NCI-H1105 treated with DMSO at 0.1 percent for 48 hours (cell line): ENCODE results near the gene OR6C68.
"Not testable (repeated sequence)": the region's sequence is repeated elsewhere in the genome, so short reads cannot be mapped to it uniquely, and the experiment has no call there.

Source experiments
- DNase-seq: peaks from one replicate; lab custom pipeline; 2025; lab: John Stamatoyannopoulos, UW

OR6C68 gene

GRCh38 chr12:55492078-55492477 lies at the start of gene OR6C68:
Gene OR6C68, plus strand, starts transcription at chr12:55492378. Its CDS starts 0 bp downstream, at chr12:55492378.
- no peak for DNase-seq

- no peak for DNase-seq
Measured at GRCh38 chr12:55443776-55444175, 48.4 kb upstream of the OR6C68 start, which contains the start of gene OR6C2. Gene OR6C2, plus strand, starts transcription at chr12:55444076. Its CDS starts 8,138 bp downstream, at chr12:55452214.

- DNase-seq, result no peak
Measured at GRCh38 chr12:55445357-55445756, 46.8 kb upstream of the OR6C68 start.

DNA sequence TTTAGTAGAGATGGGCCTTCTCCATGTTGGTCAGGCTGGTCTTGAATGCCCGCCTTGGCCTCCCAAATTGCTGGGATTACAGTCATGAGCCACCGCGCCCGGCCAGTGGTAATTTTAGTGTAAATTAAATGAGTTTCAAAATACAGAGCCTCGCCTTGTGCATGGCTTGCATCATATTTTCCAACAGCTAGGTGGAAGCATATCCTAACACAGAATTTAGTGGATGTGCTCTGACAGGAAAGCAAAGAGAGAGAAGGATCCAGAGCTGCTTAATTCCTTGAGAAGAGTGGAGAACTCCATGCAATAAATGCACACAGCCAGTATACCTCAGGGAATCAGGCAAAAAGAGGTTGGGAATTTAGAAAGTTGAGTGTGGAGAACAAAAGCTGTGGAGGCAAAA lies 45.9 kb upstream of the OR6C68 start:
- no peak for DNase-seq

DNA sequence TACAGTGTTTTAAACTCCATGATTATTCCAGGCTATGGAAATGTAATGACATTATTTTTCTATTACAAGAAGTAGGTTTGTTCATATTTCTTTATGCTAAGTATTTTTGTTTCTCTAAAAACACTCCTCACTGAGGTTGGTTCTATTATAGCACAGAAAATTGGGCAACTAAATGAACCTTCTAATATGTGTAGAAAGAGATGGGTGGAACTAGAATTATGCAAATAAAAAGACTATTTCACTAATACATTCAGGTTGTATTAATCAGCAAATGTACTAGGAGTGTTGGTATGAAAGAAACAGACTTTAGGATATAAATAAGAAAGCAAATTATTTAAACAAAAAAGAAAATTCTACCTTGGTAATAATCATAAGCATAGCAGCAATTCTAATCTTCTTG lies 43.4 kb upstream of the OR6C68 start:
- no peak for DNase-seq

DNA sequence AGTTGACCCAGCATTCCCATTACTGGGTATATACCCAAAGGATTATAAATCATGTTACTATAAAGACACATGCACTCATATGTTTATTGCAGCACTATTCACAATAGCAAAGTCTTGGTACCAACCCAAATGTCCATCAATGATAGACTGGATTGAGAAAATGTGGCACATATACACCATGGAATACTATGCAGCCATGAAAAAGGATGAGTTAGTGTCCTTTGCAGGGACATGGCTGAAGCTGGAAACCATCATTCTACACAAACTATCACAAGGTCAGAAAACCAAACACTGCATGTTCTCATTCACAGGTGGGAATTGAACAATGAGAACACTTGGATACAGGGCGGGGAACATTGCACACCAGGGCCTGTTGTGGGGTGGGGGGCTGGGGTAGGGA lies 27.3 kb upstream of the OR6C68 start:
- not testable (repeated sequence) for DNase-seq

DNA sequence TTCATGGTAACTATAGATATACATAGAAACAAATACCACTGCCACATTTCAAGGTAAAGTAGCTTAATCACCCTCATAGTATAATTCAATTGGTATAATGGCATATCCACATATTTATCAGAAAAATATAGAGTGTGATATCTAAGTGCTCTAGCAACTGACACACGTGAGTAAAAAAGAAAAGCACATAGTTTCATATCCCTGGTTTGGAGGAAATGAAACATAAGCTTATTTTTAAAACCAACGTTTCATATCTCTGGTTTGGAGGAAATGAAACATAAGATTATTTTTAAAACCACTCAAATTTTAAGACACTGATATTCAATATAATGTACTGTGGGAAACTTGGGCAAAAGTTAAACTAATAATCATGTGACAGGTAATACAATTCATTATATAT lies 24.3 kb upstream of the OR6C68 start:
- DNase-seq, result no peak

GRCh38 chr12:55469291-55469690 lies 22.9 kb upstream of the OR6C68 start:
- no peak for DNase-seq

DNA sequence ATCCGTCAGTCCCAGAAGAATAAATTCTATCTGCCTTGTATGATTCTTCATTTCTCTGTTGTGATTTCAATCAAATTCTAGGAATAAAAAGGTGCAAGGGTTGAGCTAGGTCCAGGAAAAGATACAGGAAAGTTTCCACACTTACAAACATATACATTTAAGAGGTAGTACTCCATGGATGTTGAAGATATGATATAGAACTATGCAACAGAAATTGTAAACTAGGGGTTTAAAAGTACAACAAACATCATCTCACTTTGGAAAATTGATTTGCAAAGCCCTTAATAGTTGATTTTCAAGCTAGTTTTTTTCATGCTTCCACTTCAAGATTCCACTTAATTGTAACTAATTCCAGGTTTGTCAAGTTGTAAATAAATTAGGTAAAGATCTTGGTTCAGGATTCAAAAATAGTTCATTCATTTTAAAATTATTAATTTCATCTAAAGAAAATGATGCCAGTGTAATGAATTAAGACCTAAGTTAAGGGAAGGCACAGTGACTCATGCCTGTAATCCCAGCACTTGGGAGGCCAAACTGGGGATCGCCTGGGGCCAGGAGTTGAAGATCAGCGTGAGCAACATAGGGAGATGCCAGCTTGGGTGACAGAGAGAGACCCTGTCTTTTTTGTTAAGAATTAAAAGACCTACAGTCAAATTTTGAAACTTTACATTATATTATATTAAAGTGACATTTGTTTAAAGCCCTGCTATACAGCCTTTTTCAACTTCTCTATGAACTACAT lies 21.9 kb upstream of the OR6C68 start, which contains the start of gene OR6C70:
Gene OR6C70 (minus strand): TSS at position 51 of the 742 bp plus-strand sequence. CDS start 0 bp downstream, at position 51.
- no peak for DNase-seq

DNA sequence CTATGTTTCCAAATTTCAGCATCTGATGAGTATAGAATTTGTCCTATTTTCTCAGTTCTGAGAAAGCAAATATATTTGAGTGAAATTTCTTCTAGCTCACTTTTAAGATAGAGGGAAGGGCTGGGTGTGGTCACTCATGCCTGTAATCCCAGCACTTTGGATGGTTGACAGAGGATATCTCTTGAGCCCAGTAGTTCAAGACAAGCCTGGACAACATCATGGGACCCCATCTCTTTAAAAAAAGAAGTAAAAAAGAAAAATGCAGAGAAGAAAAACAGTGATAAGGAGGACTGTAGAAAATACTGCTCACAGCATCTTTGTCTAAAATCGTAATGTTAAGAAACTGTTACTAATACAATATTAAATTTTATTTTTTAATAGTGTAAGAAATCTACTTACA lies 19.9 kb upstream of the OR6C68 start:
- no peak for DNase-seq

DNA sequence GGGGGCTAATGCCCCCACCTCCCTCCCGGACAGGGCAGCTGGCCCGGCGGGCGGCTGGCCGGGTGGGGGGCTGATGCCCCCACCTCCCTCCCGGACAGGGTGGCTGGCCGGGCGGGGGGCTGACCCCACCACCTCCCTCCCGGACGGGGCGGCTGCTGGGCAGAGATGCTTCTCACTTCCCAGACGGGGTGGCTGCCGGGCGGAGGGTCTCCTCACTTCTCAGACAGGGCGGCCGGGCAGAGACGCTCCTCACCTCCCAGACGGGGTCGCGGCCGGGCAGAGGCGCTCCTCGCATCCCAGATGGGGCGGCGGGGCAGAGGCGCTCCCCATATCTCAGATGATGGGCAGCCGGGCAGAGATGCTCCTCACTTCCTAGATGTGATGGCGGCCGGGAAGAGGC lies 13.0 kb upstream of the OR6C68 start:
- not testable (repeated sequence) for DNase-seq

GRCh38 chr12:55484284-55484683 lies 7.9 kb upstream of the OR6C68 start:
- DNase-seq, result not testable (repeated sequence)

DNA sequence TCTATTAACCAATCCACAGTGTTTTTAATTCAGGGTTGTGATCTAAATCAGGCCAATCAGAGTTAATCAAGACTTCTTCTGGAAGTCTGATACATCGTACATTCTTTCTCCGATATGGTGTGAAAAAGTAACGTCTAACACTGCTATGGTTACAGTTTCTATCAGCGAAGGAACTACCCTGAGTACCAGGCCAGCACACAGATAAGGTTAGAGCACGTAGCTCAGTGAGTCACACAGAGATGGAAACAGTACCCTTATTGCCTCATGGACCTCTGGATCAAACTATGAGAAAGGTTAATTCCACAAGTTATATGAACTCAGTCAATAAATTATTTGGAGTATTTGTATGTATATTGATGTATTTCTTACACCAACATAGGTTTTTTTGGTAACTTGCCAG lies 3.3 kb downstream of the OR6C68 start:
- no peak for DNase-seq

- no peak for DNase-seq
Measured at GRCh38 chr12:55499231-55499630, 7.1 kb downstream of the OR6C68 start.

GRCh38 chr12:55499810-55500252 lies 7.7 kb downstream of the OR6C68 start:
- no peak for DNase-seq

- DNase-seq, result no peak
Measured at GRCh38 chr12:55501601-55502000, 9.4 kb downstream of the OR6C68 start.

- no peak for DNase-seq
Measured at GRCh38 chr12:55515696-55516095, 23.5 kb downstream of the OR6C68 start.

GRCh38 chr12:55516391-55516790 lies 24.2 kb downstream of the OR6C68 start:
- no peak for DNase-seq
